Gastroesophageal sphincter (tissue), 3 donors: ENCODE data around the gene HSD17B14.

Experiments used
- POLR2A ChIP-seq, 2 donors: fragments of 450-650 bp; IDR thresholded peaks; one replicate each; pipeline ENCODE4 v1.6.1; 2017; ENCODE audit warnings: antibody characterized with exemption in 2 of 2, mild to moderate bottlenecking in 2 of 2, moderate library complexity in 1 of 2
- TF ChIP-seq, protein P1 (sequence below), 4 experiments: fragments of 200-600 bp in 2 of 4; fragments of 450-650 bp in 2 of 4; sonication (generic) in 1 of 4; IDR thresholded peaks; one replicate each; pipeline ENCODE4 v1.5.1; 2017 to 2019; ENCODE audit warnings: antibody characterized with exemption in 4 of 4, mild to moderate bottlenecking in 2 of 4, moderate library complexity in 2 of 4

DNA sequence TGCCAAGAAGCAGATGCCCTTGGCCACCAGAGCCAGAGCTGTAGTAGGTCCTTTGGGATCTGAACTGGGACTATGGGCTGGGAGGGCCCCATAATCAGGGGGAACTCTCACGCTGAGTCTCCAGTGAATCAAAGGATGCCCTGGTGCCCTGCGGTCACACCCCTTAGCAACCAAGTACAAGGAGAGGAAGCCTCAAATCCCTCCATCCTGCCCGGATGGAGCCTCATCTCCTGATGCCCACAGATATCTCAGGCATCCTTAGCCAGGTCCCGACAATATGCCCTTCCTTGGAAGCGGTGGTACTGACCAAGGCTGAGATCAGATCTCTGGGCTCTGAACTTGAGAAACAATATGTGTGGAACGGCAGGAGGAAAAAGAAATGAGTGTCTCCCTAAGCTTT, 30.4 kb upstream of the HSD17B14 start:
- TF ChIP-seq, protein P1, sequence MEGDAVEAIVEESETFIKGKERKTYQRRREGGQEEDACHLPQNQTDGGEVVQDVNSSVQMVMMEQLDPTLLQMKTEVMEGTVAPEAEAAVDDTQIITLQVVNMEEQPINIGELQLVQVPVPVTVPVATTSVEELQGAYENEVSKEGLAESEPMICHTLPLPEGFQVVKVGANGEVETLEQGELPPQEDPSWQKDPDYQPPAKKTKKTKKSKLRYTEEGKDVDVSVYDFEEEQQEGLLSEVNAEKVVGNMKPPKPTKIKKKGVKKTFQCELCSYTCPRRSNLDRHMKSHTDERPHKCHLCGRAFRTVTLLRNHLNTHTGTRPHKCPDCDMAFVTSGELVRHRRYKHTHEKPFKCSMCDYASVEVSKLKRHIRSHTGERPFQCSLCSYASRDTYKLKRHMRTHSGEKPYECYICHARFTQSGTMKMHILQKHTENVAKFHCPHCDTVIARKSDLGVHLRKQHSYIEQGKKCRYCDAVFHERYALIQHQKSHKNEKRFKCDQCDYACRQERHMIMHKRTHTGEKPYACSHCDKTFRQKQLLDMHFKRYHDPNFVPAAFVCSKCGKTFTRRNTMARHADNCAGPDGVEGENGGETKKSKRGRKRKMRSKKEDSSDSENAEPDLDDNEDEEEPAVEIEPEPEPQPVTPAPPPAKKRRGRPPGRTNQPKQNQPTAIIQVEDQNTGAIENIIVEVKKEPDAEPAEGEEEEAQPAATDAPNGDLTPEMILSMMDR (IDR thresholded peaks at IDR 0.05): no peak
- TF ChIP-seq POLR2A (IDR thresholded peaks at IDR 0.05): no peak
